HG03439 (cell line): Measurements from ENCODE around the gene GPR137.
"Not testable (repeated sequence)": the region's sequence is repeated elsewhere in the genome, so short reads cannot be mapped to it uniquely, and the experiment has no call there.

ENCODE experiments used
- ATAC-seq: cut with Tn5 transposase; IDR thresholded peaks from one replicate; pipeline ENCODE4 v1.9.1; 2021; ENCODE audit warnings: mild to moderate bottlenecking, moderate library complexity; ENCODE audit not compliant: unreplicated experiment

GPR137 gene

DNA sequence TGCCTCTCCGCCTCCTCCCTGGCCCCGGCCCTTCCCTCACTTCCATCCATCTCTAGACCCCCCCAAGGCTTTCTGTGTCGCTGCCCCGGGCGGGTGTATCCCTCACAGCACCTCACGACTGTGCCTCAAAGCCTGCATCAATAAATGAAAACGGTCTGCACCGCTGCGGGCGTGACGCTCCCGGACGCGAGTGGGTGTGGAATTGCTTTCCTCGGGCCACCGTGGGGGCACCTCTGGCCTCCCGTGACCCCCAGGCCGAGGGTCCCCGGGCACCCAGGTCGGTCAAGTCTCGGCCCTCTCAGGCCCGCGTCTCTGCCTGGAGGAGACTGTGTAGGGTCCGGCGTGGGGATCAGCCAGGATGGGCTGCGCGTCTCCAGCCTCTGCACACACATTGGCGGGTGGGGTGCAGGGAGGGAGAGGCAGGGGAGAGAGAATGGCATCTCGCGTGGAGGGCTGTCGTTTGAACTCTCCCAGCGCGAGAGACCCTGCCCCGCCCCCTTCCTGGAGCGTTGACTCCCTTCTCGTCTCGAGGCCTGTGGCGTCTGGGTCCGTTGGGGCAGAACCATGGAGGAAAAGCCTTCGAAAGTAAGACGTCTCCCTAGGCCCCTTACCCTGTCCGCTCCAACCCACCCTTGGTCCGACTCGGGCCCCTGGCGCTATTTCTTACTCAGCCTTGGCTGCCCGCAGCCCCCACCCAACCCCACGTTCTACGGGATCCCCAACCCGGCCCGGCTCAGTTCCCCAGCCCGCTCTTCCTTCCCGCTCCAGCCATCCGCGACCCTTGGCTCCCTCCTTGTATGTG is 14.4 kb downstream of the GPR137 start, which contains the start of gene CATSPERZ:
Gene CATSPERZ, plus strand, starts transcription at position 512 of the 802 bp plus-strand sequence. Its CDS starts 53 bp downstream, at position 565.
- no peak for ATAC-seq

DNA sequence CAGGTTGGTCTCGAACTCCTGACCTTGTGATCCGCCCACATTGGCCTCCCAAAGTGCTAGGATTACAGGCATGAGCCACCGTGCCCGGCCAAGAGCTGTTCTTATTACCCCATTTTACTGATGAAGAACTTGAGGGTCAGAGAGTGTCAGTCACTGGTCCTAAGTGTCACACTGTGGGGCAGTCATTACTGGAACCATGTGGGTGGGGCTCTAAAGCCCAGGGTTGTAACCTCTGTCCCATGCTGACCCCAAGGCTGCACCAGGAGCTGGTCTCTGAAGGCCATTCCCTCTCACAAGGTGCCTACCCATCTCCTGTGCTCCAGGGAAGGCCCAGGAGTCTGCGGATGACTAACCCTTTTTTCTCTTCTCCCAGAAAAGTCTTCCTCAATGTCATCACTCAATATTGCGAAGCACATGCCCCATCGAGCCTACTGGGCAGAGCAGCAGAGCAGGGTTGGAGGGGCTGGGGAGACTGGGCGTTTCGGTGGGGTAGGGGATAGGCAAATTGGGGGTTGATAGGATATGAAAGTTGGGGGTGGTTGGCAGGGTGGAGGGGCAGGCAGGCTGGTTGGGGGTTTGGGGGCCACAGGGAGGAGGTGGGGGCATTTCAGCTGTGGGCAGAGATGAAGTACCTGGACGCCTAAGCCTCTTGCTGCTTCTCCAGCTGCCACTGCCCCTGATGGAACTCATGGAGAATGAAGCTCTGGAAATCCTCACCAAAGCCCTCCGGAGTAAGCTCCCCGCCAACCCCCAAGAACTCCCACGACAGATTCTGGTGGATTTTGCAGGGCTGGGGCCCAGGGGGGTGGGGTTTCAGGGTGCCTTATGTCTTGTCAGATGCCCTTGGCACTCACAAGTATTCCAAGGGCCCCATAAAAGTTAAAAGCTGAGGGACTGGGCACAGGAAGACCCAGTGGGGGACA is 17.7 kb downstream of the GPR137 start:
- no peak for ATAC-seq

GRCh38 chr11:64304032-64304315 is 18.3 kb downstream of the GPR137 start:
- no peak for ATAC-seq

DNA sequence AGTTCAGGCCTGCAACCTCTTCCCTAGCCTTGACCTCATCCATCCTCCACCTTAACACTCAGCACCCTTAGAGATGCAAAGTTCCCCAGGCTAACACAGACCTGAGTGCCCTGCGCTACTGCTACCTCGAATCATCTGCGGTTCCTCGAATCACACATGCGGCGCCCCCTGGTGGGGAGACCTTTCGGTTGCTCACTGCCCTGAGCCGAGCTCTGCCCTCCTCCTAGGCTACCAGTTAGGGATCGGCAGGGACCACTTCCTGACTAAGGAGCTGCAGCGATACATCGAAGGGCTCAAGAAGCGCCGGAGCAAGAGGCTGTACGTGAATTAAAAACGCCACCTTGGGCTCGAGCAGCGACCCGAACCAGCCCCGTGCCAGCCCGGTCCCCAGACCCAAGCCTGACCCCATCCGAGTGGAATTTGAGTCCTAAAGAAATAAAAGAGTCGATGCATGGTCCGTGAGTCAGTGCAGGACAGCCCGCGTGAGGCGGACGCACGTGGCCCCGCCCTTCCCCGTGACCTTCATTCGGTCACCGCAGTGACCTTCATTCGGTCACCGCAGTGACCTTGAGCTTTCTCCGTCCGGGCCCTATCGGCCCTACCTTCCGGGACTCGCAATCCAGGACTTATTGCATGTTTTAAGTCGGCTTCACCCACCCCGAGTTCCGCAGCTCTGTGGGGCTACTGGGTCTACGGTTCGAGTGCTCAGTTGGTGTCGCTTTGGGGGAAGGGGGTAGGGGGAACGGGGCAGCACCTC is 18.8 kb downstream of the GPR137 start:
- ATAC-seq: peak; percentile 25

GRCh38 chr11:64305075-64305690 is 19.5 kb downstream of the GPR137 start, which contains the start of gene ESRRA:
Gene ESRRA (plus strand): TSS chr11:64305524. CDS start chr11:64307180, 1,656 bp downstream.
- peak; percentile 69 for ATAC-seq

- ATAC-seq: peak; percentile 28
Observed at GRCh38 chr11:64305691-64306562, 20.3 kb downstream of the GPR137 start.

- no peak for ATAC-seq
Observed at GRCh38 chr11:64306563-64306875, 20.9 kb downstream of the GPR137 start.

DNA sequence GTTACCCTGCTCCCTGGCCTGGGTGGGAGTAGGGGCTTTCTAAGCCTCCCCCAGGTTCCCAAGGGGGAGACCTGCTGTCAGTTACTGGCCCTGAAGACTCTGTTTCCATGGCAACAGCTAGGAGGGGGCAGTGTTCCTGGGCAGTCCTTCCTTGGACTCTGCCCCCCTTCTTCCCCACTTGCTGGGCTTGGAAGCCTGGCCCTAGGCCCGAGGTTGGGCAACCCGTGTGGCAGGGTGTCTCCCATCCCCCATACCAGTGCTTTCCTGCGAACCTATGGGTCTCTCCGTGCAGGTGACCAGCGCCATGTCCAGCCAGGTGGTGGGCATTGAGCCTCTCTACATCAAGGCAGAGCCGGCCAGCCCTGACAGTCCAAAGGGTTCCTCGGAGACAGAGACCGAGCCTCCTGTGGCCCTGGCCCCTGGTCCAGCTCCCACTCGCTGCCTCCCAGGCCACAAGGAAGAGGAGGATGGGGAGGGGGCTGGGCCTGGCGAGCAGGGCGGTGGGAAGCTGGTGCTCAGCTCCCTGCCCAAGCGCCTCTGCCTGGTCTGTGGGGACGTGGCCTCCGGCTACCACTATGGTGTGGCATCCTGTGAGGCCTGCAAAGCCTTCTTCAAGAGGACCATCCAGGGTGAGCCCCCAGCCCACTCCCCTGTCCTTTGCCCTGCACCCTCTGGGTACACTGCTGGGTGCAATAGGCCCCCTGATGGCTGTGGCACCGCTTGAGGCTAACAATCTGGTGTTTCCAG is 21.4 kb downstream of the GPR137 start:
- no peak for ATAC-seq

- not testable (repeated sequence) for ATAC-seq
Observed at GRCh38 chr11:64307795-64308194, 22.1 kb downstream of the GPR137 start.

- no peak for ATAC-seq
Observed at GRCh38 chr11:64312947-64313346, 27.3 kb downstream of the GPR137 start.

GRCh38 chr11:64313491-64314145 is 28.0 kb downstream of the GPR137 start:
- ATAC-seq: no peak

DNA sequence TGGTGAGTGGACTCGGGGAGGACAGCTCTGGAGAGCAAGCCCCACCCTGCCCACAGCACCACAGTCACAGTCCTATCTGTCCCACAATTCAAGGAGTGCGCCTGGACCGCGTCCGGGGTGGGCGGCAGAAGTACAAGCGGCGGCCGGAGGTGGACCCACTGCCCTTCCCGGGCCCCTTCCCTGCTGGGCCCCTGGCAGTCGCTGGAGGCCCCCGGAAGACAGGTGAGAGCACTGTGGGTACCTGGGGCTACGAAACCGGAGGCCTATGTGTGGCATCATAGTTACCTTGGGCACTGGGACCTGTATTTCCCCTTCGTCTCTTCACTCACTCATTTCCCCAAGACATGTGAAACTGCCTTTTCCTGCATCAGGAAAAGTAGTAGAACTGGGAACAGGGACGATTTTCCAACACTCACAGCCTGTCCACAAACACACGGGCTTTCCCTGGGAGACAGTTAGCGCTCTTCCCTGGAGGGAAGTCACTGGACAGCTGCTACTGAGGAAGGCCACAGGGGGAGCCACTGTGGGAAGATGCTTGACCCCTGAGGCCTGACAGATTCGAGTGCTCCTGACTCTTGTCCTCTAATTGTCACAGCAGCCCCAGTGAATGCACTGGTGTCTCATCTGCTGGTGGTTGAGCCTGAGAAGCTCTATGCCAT is 28.6 kb downstream of the GPR137 start:
- ATAC-seq: no peak

GRCh38 chr11:64314805-64315561 is 29.3 kb downstream of the GPR137 start:
- no peak for ATAC-seq

DNA sequence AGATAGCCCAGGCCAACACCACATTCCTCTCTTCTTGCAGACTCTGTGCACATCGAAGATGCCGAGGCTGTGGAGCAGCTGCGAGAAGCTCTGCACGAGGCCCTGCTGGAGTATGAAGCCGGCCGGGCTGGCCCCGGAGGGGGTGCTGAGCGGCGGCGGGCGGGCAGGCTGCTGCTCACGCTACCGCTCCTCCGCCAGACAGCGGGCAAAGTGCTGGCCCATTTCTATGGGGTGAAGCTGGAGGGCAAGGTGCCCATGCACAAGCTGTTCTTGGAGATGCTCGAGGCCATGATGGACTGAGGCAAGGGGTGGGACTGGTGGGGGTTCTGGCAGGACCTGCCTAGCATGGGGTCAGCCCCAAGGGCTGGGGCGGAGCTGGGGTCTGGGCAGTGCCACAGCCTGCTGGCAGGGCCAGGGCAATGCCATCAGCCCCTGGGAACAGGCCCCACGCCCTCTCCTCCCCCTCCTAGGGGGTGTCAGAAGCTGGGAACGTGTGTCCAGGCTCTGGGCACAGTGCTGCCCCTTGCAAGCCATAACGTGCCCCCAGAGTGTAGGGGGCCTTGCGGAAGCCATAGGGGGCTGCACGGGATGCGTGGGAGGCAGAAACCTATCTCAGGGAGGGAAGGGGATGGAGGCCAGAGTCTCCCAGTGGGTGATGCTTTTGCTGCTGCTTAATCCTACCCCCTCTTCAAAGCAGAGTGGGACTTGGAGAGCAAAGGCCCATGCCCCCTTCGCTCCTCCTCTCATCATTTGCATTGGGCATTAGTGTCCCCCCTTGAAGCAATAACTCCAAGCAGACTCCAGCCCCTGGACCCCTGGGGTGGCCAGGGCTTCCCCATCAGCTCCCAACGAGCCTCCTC is 30.2 kb downstream of the GPR137 start:
- not testable (repeated sequence) for ATAC-seq

DNA sequence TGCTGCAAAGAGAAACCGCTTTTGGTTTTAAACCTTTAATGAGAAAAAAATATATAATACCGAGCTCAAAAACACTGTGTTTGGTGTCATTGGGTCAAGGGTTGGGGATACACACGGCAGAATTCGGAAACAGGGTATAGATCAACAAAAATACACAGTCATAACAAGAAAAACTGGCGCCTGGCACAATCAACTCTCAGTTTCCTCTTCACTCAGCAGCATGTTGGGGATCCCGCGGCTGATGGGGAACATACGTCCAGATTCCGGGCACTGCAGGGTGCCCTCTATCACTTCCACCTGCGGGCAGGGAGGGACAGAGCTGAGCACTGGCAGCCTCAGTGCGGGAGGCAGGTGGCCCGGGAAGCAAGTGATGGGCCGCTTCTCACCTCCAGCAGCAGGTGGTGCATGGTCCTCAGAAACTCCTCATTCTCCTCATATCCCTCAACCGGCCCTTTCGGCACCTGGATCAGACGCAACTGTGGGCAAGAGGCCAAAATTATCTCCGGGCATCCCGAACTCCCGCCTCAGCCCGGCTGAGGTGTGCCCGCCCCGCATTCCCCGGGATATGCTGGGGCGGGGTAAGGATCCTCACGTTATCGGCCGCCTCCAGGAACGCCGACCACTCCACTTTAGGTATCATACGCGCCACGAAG is 31.1 kb downstream of the GPR137 start:
- no peak for ATAC-seq
